WI38 (cell line): ENCODE measurements around the gene PIGX.

Source experiments
- H3K4me3 ChIP-seq: 2 replicates; pipeline ENCODE4 v1.5.1; 2011; ENCODE audit warnings: low read depth, mild to moderate bottlenecking, control low read depth, low read length
- TF ChIP-seq, protein P1 (sequence below): IDR thresholded peaks from 2 replicates; pipeline ENCODE4 v1.5.1; 2012; ENCODE audit warnings: low read depth, mild to moderate bottlenecking, control low read depth, low read length

The PIGX gene

GRCh38 chr3:196763179-196763578, 51.0 kb downstream of the PIGX start:
- no peak overlapping the region for H3K4me3 ChIP-seq
- TF ChIP-seq, protein P1, sequence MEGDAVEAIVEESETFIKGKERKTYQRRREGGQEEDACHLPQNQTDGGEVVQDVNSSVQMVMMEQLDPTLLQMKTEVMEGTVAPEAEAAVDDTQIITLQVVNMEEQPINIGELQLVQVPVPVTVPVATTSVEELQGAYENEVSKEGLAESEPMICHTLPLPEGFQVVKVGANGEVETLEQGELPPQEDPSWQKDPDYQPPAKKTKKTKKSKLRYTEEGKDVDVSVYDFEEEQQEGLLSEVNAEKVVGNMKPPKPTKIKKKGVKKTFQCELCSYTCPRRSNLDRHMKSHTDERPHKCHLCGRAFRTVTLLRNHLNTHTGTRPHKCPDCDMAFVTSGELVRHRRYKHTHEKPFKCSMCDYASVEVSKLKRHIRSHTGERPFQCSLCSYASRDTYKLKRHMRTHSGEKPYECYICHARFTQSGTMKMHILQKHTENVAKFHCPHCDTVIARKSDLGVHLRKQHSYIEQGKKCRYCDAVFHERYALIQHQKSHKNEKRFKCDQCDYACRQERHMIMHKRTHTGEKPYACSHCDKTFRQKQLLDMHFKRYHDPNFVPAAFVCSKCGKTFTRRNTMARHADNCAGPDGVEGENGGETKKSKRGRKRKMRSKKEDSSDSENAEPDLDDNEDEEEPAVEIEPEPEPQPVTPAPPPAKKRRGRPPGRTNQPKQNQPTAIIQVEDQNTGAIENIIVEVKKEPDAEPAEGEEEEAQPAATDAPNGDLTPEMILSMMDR = no peak

DNA sequence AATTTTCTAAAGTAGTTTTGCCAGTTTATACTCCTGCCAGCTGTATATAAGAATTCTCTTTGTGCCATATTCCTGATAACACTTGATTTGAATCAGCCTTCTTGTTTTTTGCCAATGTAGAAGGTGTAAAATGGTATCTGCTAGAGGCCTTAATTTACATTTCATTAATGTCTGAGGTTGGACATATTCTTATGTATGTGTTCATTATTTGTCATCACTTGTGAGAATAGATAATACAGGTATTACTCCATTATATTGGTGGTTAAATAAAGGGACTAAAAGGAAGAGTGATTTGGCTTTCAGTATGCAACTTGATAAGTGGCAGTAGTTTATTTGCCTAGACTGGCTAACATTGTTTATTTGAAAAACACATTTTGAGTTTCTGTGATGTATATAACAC, 53.3 kb downstream of the PIGX start:
- no peak overlapping the region for H3K4me3 ChIP-seq
- TF ChIP-seq, protein P1 = no peak

DNA sequence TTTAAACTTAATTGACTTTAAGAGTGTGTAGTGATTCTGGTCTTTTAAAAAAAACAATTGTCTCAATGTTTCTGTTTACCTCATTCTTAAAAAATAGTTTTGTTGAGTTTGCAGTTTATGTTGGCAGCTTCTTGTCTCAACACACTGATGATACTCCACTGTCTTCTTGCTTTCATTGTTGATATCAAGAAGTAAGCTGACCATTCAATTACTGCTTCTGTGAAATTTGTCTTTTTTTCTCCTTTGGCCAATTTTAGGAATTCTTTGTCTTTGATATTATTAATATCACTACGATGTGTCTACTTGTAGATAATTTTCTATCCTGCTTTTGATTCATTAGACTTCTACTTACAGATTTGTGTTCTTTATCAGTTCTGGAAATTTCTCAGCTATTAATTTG, 58.9 kb downstream of the PIGX start:
- TF ChIP-seq, protein P1 = no peak
- no peak overlapping the region for H3K4me3 ChIP-seq

DNA sequence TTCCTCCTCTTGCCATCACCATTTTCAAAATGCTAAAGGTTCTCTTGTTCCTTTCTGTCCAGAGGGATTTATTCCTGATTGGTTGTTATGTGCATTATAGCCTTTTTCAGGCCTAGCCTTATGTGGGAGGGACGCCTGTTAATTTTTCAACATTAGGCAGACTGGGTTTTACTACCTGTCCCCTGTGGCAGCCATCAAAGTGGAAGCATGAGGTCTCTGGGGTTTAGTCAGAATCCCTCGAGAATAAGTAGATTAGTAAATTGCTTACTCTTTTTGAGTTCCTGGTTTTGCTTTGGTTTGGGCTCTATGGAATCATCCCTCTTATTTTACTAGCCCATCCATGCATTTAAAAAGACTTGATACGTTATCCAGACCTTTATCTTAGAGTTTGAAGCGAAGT, 59.9 kb downstream of the PIGX start:
- TF ChIP-seq, protein P1 = no peak
- no peak overlapping the region for H3K4me3 ChIP-seq

GRCh38 chr3:196772897-196773296, 60.7 kb downstream of the PIGX start:
- TF ChIP-seq, protein P1 = no peak
- no peak overlapping the region for H3K4me3 ChIP-seq

DNA sequence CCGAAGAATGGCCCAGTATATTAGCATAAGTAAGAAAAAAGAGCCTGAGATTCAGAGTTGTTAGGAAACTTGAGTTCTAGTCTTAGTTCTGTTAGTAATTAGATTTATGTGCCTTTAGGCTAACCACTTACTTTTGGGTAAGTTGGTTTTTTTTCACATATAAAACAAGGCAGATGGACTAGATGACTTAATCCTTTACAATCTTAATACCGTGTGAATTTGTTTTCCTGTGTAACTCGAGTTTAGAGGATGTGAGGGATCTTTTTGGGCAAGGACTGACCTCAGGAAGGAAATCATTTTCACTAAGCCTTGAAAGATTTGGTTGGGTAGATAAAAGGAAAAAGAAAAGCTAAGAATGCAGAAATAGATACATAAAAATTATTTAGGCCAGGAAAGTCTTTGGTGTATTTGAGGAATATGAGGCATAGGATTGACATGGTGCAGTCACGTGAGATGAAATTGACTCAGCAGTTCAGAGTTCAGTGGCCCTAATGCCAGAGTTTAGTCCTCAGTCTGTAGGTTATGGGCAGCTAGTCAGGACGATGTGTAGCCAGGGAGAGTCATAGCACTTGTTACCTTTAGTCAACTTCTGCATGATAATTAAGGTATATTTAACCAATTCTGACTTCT, 62.1 kb downstream of the PIGX start:
- TF ChIP-seq, protein P1 = no peak
- no peak overlapping the region for H3K4me3 ChIP-seq

DNA sequence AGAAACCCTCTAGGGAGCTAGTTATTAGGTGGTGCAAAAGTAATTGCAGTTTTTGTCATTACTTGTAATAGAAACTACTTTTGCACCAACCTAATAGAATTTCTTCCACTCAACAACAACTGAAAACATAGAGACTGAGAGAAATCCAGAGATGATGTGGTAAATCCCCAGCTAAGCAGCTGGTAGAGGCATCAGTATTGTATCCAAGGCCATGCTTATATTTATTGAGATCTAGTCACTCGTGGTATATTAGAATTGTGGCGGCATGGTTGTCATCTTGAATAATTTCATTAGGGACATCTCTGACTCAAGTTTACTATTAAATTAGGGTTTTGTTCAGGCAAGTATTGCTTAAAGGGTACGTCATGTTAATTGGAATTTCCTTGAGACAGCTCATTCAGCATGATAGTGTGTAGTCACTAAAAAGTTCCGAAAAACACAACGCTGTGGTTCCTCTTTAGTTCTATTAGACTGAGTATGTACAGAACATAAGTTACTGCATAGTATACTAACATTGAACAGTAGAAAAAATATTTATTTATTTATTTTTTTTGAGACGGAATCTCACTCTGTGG, 62.8 kb downstream of the PIGX start:
- TF ChIP-seq, protein P1 = no peak
- no peak overlapping the region for H3K4me3 ChIP-seq
